Measurements from ENCODE around the gene ACER2. TPM values are rescaled to one million over a fixed set of nuclear protein-coding genes. Genes with fewer than 3 reads are reported as not detected.

Gene ACER2
- total RNA-seq, 3 donors from 2014 or later (not counting 1 experiment from before 2014, with no cell fraction given) = 0.61 to 1.3 (median 1.2) TPM

GRCh38 chr9:19372567-19372966 lies 36.2 kb upstream of the ACER2 start:
- H3K4me1 ChIP-seq (ENCODE audit: control insufficient read depth, insufficient read depth, low read length) = no peaks in the 10 kb centered on the region
- no peak overlapping the region for H3K4me3 ChIP-seq (ENCODE audit: low read length)
- peaks cover 29% of the 10 kb centered on the region for H3K36me3 Mint-ChIP-seq
- H3K4me1 Mint-ChIP-seq = peaks cover 0 to 18% of the 10 kb centered on the region in 2 donors
- DNase-seq (no peak), ATAC-seq (no peak)
- no peaks in the 10 kb centered on the region for H3K27me3 ChIP-seq (ENCODE audit: control insufficient read depth, insufficient read depth, low read length)
- WGBS (ENCODE audit: insufficient coverage) = 95% methylated on average over 8 of the region's 8 CpGs
- intact Hi-C loops (cut with micrococcal nuclease) = no loop called here
- H3K9me3 Mint-ChIP-seq = no peaks in the 10 kb centered on the region
- H3K36me3 ChIP-seq (ENCODE audit: control insufficient read depth, insufficient read depth, low read length) = peaks cover 86% of the 10 kb centered on the region
- TF ChIP-seq CTCF (IDR thresholded peaks at IDR 0.05) = no peak
- no peaks in the 10 kb centered on the region for H3K9me3 ChIP-seq (ENCODE audit: control insufficient read depth, insufficient read depth, low read length)
- no peak overlapping the region for H3K27ac ChIP-seq (ENCODE audit: low read length)
- no peaks in the 10 kb centered on the region for H3K27me3 Mint-ChIP-seq (ENCODE audit: low read depth in 2 of 2)
- no peak overlapping the region for H3K27ac Mint-ChIP-seq
- no peak overlapping the region for H3K4me3 Mint-ChIP-seq

DNA sequence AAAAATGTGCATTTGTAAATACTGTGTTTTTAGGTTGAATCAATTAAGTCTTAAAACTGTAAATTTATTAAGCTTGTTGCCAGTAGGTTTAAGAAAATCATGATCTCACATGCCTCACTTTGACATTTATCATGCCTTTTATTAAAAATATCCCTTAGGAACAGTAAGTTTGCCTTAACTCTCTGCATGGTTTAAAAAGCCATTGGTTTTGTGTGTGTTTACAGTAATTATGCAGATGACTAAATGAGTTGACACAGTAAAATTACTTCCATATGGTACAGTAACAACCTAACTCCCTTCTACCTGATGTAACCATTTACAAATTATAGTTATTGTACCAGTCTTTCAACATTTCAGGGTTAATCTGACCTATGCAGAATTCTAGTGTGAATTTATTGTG lies 35.3 kb upstream of the ACER2 start:
- H3K9me3 Mint-ChIP-seq = no peaks in the 10 kb centered on the region
- Histone ChIP-seq H3K4me1 (ENCODE audit: control insufficient read depth, insufficient read depth, low read length) (peaks cover 4% of the 10 kb centered on the region), H3K27ac (ENCODE audit: low read length) (no peak overlapping the region), H3K9me3 (ENCODE audit: control insufficient read depth, insufficient read depth, low read length) (no peaks in the 10 kb centered on the region), H3K4me3 (ENCODE audit: low read length) (no peak overlapping the region), H3K36me3 (ENCODE audit: control insufficient read depth, insufficient read depth, low read length) (peaks cover 87% of the 10 kb centered on the region), H3K27me3 (ENCODE audit: control insufficient read depth, insufficient read depth, low read length) (no peaks in the 10 kb centered on the region)
- TF ChIP-seq CTCF (IDR thresholded peaks at IDR 0.05) = no peak
- H3K4me3 Mint-ChIP-seq = no peak overlapping the region
- peaks cover 7 to 21% of the 10 kb centered on the region in 2 donors for H3K4me1 Mint-ChIP-seq
- no peaks in the 10 kb centered on the region for H3K27me3 Mint-ChIP-seq (ENCODE audit: low read depth in 2 of 2)
- intact Hi-C loops (cut with micrococcal nuclease) = no loop called here
- H3K27ac Mint-ChIP-seq = peak overlapping the region; percentile 44 to 71
- H3K36me3 Mint-ChIP-seq = peaks cover 31% of the 10 kb centered on the region
- DNase-seq (no peak), ATAC-seq (no peak)

DNA sequence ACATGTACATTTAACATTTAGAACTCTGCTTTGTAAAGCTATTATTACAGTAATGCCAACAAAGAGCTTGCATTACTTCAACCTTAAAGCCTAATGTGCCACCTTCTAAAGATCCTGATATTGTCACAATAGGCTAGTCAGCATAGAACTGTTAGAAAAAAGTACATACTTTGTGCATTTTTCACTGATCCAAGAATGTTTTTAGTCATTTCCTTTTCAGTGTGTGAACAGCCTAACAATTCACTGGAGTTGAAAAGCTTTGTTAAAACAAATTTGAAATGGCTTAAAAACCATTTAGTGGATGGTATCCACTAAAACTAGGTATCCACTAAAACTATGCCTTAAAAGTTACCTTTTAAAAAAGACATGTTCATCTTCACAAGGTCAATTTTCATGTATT lies 33.3 kb upstream of the ACER2 start:
- H3K9me3 ChIP-seq (ENCODE audit: control insufficient read depth, insufficient read depth, low read length) = no peaks in the 10 kb centered on the region
- no peak overlapping the region for H3K27ac ChIP-seq (ENCODE audit: low read length)
- no peaks in the 10 kb centered on the region for H3K27me3 ChIP-seq (ENCODE audit: control insufficient read depth, insufficient read depth, low read length)
- H3K36me3 ChIP-seq (ENCODE audit: control insufficient read depth, insufficient read depth, low read length) = peaks cover 79% of the 10 kb centered on the region
- no peak overlapping the region for H3K4me3 ChIP-seq (ENCODE audit: low read length)
- DNase-seq = no peak
- peaks cover 27 to 40% of the 10 kb centered on the region in 2 donors for H3K4me1 Mint-ChIP-seq
- H3K4me1 ChIP-seq (ENCODE audit: control insufficient read depth, insufficient read depth, low read length) = peaks cover 14% of the 10 kb centered on the region
- H3K36me3 Mint-ChIP-seq = peaks cover 36% of the 10 kb centered on the region
- no peak overlapping the region for H3K4me3 Mint-ChIP-seq
- no peak for TF ChIP-seq CTCF (IDR thresholded peaks at IDR 0.05)
- intact Hi-C loops (cut with micrococcal nuclease) = no loop called here
- peak overlapping the region; percentile 8 to 64 for H3K27ac Mint-ChIP-seq
- no peaks in the 10 kb centered on the region for H3K27me3 Mint-ChIP-seq (ENCODE audit: low read depth in 2 of 2)
- no peaks in the 10 kb centered on the region for H3K9me3 Mint-ChIP-seq
- no peak for ATAC-seq

DNA sequence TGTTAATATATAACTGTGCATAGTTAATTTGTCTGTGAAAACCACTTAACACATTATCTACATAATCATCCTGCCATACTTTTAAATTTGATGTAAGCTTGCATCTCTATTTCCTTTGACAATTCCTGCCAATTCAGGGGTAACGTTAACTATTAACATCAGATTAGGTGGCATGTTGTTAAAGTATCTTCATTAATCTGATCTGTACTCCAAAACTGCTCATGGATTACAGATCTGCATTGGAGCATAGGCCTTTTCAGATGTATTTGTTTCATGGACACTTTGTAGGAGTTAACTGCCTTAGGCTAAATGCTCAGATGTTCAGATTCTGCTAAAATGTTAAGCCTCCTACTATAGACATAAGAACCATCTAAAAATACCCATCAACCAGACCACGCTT lies 31.9 kb upstream of the ACER2 start:
- ATAC-seq = no peak
- WGBS (ENCODE audit: insufficient coverage) = 76% methylated on average over 2 of the region's 2 CpGs
- Mint-ChIP-seq H3K27me3 (ENCODE audit: low read depth in 2 of 2) (no peaks in the 10 kb centered on the region), H3K4me1 (peaks cover 36 to 46% of the 10 kb centered on the region in 2 donors), H3K27ac (peak overlapping the region; percentile 64 to 99), H3K4me3 (no peak overlapping the region), H3K36me3 (peaks cover 36% of the 10 kb centered on the region), H3K9me3 (no peaks in the 10 kb centered on the region)
- H3K9me3 ChIP-seq (ENCODE audit: control insufficient read depth, insufficient read depth, low read length) = no peaks in the 10 kb centered on the region
- H3K4me1 ChIP-seq (ENCODE audit: control insufficient read depth, insufficient read depth, low read length) = peaks cover 17% of the 10 kb centered on the region
- intact Hi-C loops (cut with micrococcal nuclease) = no loop called here
- DNase-seq = peak in 1 of 2 donors; percentile 5
- no peaks in the 10 kb centered on the region for H3K27me3 ChIP-seq (ENCODE audit: control insufficient read depth, insufficient read depth, low read length)
- peaks cover 68% of the 10 kb centered on the region for H3K36me3 ChIP-seq (ENCODE audit: control insufficient read depth, insufficient read depth, low read length)
- no peak overlapping the region for H3K27ac ChIP-seq (ENCODE audit: low read length)
- no peak for TF ChIP-seq CTCF (IDR thresholded peaks at IDR 0.05)
- no peak overlapping the region for H3K4me3 ChIP-seq (ENCODE audit: low read length)
